Neural cell (in vitro differentiated cells): ENCODE results near the gene AADACL2. TPM values are rescaled to one million over a fixed set of nuclear protein-coding genes. Genes with fewer than 3 reads are reported as not detected.

Experiments used
- H2AFZ ChIP-seq: fragments of 200-600, 300-800 bp; sonication (generic), shearing (Covaris generic); 2 replicates; pipeline ENCODE4 v1.6.0; 2014; ENCODE audit warnings: low read depth, mild to moderate bottlenecking, antibody characterized with exemption, low read length, moderate library complexity
- H3F3A ChIP-seq: fragments of 200-600 bp; shearing (Covaris generic); 2 replicates; pipeline ENCODE4 v1.6.1; 2016; ENCODE audit warnings: mild to moderate bottlenecking, moderate library complexity, mixed read lengths, antibody characterized with exemption, low read length; ENCODE audit not compliant: insufficient read depth, poor library complexity, severe bottlenecking
- H3K27ac ChIP-seq: fragments of 200-600, 300-800 bp; sonication (generic), shearing (Covaris generic); 2 replicates; pipeline ENCODE4 v1.5.1; 2014; ENCODE audit warnings: mild to moderate bottlenecking, low read length, moderate library complexity
- H3K27me3 ChIP-seq: fragments of 300-800, 200-600 bp; sonication (generic), shearing (Covaris generic); 2 replicates; pipeline ENCODE4 v1.6.0; 2014; ENCODE audit warnings: mild to moderate bottlenecking, low read depth, low read length, moderate library complexity; ENCODE audit not compliant: insufficient read depth
- H3K36me3 ChIP-seq: fragments of 300-800, 200-600 bp; sonication (generic), shearing (Covaris generic); 2 replicates; pipeline ENCODE4 v1.5.1; 2014; ENCODE audit warnings: mild to moderate bottlenecking, antibody characterized with exemption, low read length, moderate library complexity; ENCODE audit not compliant: insufficient read depth
- H3K4me2 ChIP-seq: fragments of 300-800, 200-600 bp; sonication (generic), shearing (Covaris generic); 2 replicates; pipeline ENCODE4 v1.6.0; 2014; ENCODE audit warnings: mild to moderate bottlenecking, low read length
- H3K4me3 ChIP-seq: fragments of 300-800, 200-600 bp; sonication (generic), shearing (Covaris generic); 2 replicates; pipeline ENCODE4 v1.5.1; 2014; ENCODE audit warnings: mild to moderate bottlenecking, low read length, moderate library complexity
- H3K79me2 ChIP-seq: fragments of 200-600 bp; shearing (Covaris generic); replicated peaks from 2 replicates; pipeline ENCODE4 v1.6.0; 2014; ENCODE audit warnings: mild to moderate bottlenecking, low read length, moderate library complexity; ENCODE audit not compliant: insufficient read depth
- H3K9ac ChIP-seq: fragments of 300-800, 200-600 bp; sonication (generic), shearing (Covaris generic); 2 replicates; pipeline ENCODE4 v1.6.1; 2016; ENCODE audit warnings: mild to moderate bottlenecking, low read length, mixed read lengths
- H3K9me2 ChIP-seq: fragments of 200-600 bp; shearing (Covaris generic); 2 replicates; pipeline ENCODE4 v1.6.1; 2016; ENCODE audit warnings: mild to moderate bottlenecking, low read length, mixed read lengths; ENCODE audit not compliant: insufficient read depth
- H3K9me3 ChIP-seq: fragments of 200-600, 300-800 bp; sonication (generic), shearing (Covaris generic); 2 replicates; pipeline ENCODE4 v1.6.1; 2016; ENCODE audit warnings: mild to moderate bottlenecking, mixed run types, low read length, moderate library complexity, mixed read lengths
- H4K20me1 ChIP-seq: fragments of 200-600 bp; shearing (Covaris generic); 2 replicates; pipeline ENCODE4 v1.6.1; 2016; ENCODE audit warnings: mild to moderate bottlenecking, mixed run types; ENCODE audit not compliant: insufficient read depth
- EP300 ChIP-seq: fragments of 450-650 bp; conservative IDR thresholded peaks from 2 replicates; pipeline ENCODE4 v1.6.1; 2014; ENCODE audit warnings: antibody characterized with exemption, mild to moderate bottlenecking, moderate library complexity; ENCODE audit not compliant: poor library complexity, severe bottlenecking
- EZH2 ChIP-seq: fragments of 200-600, 300-800 bp; shearing (Covaris generic), sonication (generic); IDR thresholded peaks from 2 replicates; pipeline ENCODE4 v1.6.1; 2014; ENCODE audit warnings: antibody characterized with exemption, low read length, borderline replicate concordance, mild to moderate bottlenecking; ENCODE audit not compliant: insufficient read depth, poor library complexity, severe bottlenecking
- MXI1 ChIP-seq: fragments of 450-650 bp; conservative IDR thresholded peaks from 2 replicates; pipeline ENCODE4 v1.6.1; 2014; ENCODE audit warnings: antibody characterized with exemption, mild to moderate bottlenecking; ENCODE audit not compliant: poor library complexity, severe bottlenecking
- POLR2AphosphoS5 ChIP-seq: IDR thresholded peaks from 2 replicates; pipeline ENCODE4 v1.6.1; 2012
- RAD21 ChIP-seq: fragments of 450-650 bp; conservative IDR thresholded peaks from 2 replicates; pipeline ENCODE4 v1.6.1; 2014; ENCODE audit warnings: antibody characterized with exemption, mild to moderate bottlenecking, moderate library complexity
- SMC3 ChIP-seq: fragments of 450-650 bp; conservative IDR thresholded peaks from 2 replicates; pipeline ENCODE4 v1.6.1; 2014; ENCODE audit warnings: antibody characterized with exemption, mild to moderate bottlenecking, moderate library complexity; ENCODE audit not compliant: poor library complexity
- TAF1 ChIP-seq: IDR thresholded peaks from 2 replicates; pipeline ENCODE4 v1.6.1; 2012; ENCODE audit warnings: low read depth
- polyA minus RNA-seq: library from RNA; depleted of rRNA, polyadenylated mRNA; stranded (reverse); fragments of >200 nt; gene quantifications from 2 replicates; pipeline ENCODE4 v1.2.3, GENCODE V29; 2014
- polyA plus RNA-seq: library from polyadenylated mRNA; depleted of rRNA; stranded (reverse); fragments of >200 nt; gene quantifications from 2 replicates; pipeline ENCODE4 v1.2.3, GENCODE V29; 2014
- TF ChIP-seq, protein P1 (sequence below): fragments of 450-650 bp; IDR thresholded peaks from 2 replicates; pipeline ENCODE4 v1.5.1; 2014; ENCODE audit warnings: antibody characterized with exemption, mild to moderate bottlenecking, moderate library complexity; ENCODE audit not compliant: poor library complexity, severe bottlenecking
- TF ChIP-seq, protein P2 (sequence below): IDR thresholded peaks from 2 replicates; pipeline ENCODE4 v1.6.1; 2012; ENCODE audit warnings: borderline replicate concordance

Gene AADACL2, protein sequence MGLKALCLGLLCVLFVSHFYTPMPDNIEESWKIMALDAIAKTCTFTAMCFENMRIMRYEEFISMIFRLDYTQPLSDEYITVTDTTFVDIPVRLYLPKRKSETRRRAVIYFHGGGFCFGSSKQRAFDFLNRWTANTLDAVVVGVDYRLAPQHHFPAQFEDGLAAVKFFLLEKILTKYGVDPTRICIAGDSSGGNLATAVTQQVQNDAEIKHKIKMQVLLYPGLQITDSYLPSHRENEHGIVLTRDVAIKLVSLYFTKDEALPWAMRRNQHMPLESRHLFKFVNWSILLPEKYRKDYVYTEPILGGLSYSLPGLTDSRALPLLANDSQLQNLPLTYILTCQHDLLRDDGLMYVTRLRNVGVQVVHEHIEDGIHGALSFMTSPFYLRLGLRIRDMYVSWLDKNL
- polyA plus RNA-seq: not detected in 2 replicates
- polyA minus RNA-seq: not detected in 2 replicates

GRCh38 chr3:151733613-151734012 lies at the start of gene AADACL2:
Gene AADACL2 (plus strand): TSS chr3:151733927. CDS start chr3:151734036, 109 bp downstream.
- no peaks in the 10 kb centered on the region for H3K79me2 ChIP-seq

DNA sequence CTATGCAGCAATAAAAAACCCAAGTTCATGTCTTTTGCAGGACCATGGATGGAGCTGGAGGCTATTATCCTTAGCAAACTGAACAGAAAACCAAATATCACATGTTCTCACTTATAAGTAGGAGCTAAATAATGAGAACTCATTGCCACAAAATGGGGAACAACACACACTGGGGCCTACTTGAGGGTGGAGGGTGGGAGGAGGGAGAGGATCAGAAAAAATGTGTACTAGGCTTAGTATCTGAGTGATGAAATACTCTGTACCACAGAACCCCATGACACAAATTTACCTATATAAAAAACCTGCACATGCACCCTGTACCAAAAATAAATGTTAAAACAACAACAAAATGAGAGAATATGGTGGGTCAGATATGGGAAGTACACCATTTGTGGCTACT lies 49.6 kb upstream of the AADACL2 start:
- no peaks in the 10 kb centered on the region for H3K79me2 ChIP-seq
- no peak overlapping the region for H2AFZ ChIP-seq
- H4K20me1 ChIP-seq: no peaks in the 10 kb centered on the region
- H3K27ac ChIP-seq: no peak overlapping the region
- H3K36me3 ChIP-seq: no peaks in the 10 kb centered on the region
- no peaks in the 10 kb centered on the region for H3F3A ChIP-seq
- H3K9me3 ChIP-seq: no peaks in the 10 kb centered on the region
- H3K9ac ChIP-seq: no peak overlapping the region
- H3K27me3 ChIP-seq: no peaks in the 10 kb centered on the region
- no peak overlapping the region for H3K4me2 ChIP-seq
- H3K4me3 ChIP-seq: no peak overlapping the region
- TF ChIP-seq RAD21: no peak
- TF ChIP-seq EP300: no peak
- TF ChIP-seq, protein P1, sequence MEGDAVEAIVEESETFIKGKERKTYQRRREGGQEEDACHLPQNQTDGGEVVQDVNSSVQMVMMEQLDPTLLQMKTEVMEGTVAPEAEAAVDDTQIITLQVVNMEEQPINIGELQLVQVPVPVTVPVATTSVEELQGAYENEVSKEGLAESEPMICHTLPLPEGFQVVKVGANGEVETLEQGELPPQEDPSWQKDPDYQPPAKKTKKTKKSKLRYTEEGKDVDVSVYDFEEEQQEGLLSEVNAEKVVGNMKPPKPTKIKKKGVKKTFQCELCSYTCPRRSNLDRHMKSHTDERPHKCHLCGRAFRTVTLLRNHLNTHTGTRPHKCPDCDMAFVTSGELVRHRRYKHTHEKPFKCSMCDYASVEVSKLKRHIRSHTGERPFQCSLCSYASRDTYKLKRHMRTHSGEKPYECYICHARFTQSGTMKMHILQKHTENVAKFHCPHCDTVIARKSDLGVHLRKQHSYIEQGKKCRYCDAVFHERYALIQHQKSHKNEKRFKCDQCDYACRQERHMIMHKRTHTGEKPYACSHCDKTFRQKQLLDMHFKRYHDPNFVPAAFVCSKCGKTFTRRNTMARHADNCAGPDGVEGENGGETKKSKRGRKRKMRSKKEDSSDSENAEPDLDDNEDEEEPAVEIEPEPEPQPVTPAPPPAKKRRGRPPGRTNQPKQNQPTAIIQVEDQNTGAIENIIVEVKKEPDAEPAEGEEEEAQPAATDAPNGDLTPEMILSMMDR: no peak
- TF ChIP-seq, protein P2, sequence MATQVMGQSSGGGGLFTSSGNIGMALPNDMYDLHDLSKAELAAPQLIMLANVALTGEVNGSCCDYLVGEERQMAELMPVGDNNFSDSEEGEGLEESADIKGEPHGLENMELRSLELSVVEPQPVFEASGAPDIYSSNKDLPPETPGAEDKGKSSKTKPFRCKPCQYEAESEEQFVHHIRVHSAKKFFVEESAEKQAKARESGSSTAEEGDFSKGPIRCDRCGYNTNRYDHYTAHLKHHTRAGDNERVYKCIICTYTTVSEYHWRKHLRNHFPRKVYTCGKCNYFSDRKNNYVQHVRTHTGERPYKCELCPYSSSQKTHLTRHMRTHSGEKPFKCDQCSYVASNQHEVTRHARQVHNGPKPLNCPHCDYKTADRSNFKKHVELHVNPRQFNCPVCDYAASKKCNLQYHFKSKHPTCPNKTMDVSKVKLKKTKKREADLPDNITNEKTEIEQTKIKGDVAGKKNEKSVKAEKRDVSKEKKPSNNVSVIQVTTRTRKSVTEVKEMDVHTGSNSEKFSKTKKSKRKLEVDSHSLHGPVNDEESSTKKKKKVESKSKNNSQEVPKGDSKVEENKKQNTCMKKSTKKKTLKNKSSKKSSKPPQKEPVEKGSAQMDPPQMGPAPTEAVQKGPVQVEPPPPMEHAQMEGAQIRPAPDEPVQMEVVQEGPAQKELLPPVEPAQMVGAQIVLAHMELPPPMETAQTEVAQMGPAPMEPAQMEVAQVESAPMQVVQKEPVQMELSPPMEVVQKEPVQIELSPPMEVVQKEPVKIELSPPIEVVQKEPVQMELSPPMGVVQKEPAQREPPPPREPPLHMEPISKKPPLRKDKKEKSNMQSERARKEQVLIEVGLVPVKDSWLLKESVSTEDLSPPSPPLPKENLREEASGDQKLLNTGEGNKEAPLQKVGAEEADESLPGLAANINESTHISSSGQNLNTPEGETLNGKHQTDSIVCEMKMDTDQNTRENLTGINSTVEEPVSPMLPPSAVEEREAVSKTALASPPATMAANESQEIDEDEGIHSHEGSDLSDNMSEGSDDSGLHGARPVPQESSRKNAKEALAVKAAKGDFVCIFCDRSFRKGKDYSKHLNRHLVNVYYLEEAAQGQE: no peak
- no peak for TF ChIP-seq TAF1
- no peak for TF ChIP-seq MXI1
- TF ChIP-seq EZH2: no peak
- no peak for TF ChIP-seq SMC3
- TF ChIP-seq POLR2AphosphoS5: no peak
- no peaks in the 10 kb centered on the region for H3K9me2 ChIP-seq

More at GRCh38 chr3:151733613-151734012, at the start of gene AADACL2:
- TF ChIP-seq TAF1: no peak
- TF ChIP-seq, protein P2: no peak
- no peak for TF ChIP-seq POLR2AphosphoS5
- no peak for TF ChIP-seq SMC3
- TF ChIP-seq EZH2: no peak
- TF ChIP-seq, protein P1: no peak
- no peak for TF ChIP-seq RAD21
- no peak for TF ChIP-seq MXI1
- H3K9me3 ChIP-seq: no peaks in the 10 kb centered on the region
- H4K20me1 ChIP-seq: no peaks in the 10 kb centered on the region
- H3K27ac ChIP-seq: no peak within 1 kb of the TSS
- H3K36me3 ChIP-seq: no peaks in the 10 kb centered on the region
- H3K4me3 ChIP-seq: no peak within 1 kb of the TSS
- no peaks in the 10 kb centered on the region for H3F3A ChIP-seq
- no peaks in the 10 kb centered on the region for H3K27me3 ChIP-seq
- no peak within 1 kb of the TSS for H3K9ac ChIP-seq
- H3K4me2 ChIP-seq: no peak within 1 kb of the TSS
- H2AFZ ChIP-seq: no peak within 1 kb of the TSS
- no peaks in the 10 kb centered on the region for H3K9me2 ChIP-seq
